GM19452 (cell line): ENCODE results near the gene SLC25A34.

Experiments used
- ATAC-seq: cut with Tn5 transposase; IDR thresholded peaks from one replicate; pipeline ENCODE4 v1.9.1; 2021; ENCODE audit not compliant: unreplicated experiment

Gene SLC25A34

GRCh38 chr1:15712168-15712567 lies 23.9 kb upstream of the SLC25A34 start:
- ATAC-seq = no peak

GRCh38 chr1:15714406-15715136 lies 21.5 kb upstream of the SLC25A34 start:
- ATAC-seq = no peak

- no peak for ATAC-seq
Measured at GRCh38 chr1:15717418-15718125, 18.5 kb upstream of the SLC25A34 start.

GRCh38 chr1:15718199-15718601 lies 17.9 kb upstream of the SLC25A34 start:
- ATAC-seq = no peak

GRCh38 chr1:15719381-15720120 lies 16.5 kb upstream of the SLC25A34 start:
- ATAC-seq = no peak

- ATAC-seq = no peak
Measured at GRCh38 chr1:15720861-15721260, 15.2 kb upstream of the SLC25A34 start.

- no peak for ATAC-seq
Measured at GRCh38 chr1:15722411-15722810, 13.6 kb upstream of the SLC25A34 start.

- no peak for ATAC-seq
Measured at GRCh38 chr1:15722836-15723532, 13.1 kb upstream of the SLC25A34 start.

GRCh38 chr1:15723631-15724246 lies 12.3 kb upstream of the SLC25A34 start:
- ATAC-seq = no peak

- no peak for ATAC-seq
Measured at GRCh38 chr1:15724949-15725880, 10.8 kb upstream of the SLC25A34 start.

GRCh38 chr1:15726508-15726907 lies 9.6 kb upstream of the SLC25A34 start:
- no peak for ATAC-seq

GRCh38 chr1:15727021-15727420 lies 9.0 kb upstream of the SLC25A34 start:
- no peak for ATAC-seq

- ATAC-seq = no peak
Measured at GRCh38 chr1:15727424-15727823, 8.6 kb upstream of the SLC25A34 start.

- ATAC-seq = no peak
Measured at GRCh38 chr1:15727866-15728534, 8.1 kb upstream of the SLC25A34 start.

GRCh38 chr1:15728937-15729657 lies 7.0 kb upstream of the SLC25A34 start:
- ATAC-seq = no peak

- ATAC-seq = no peak
Measured at GRCh38 chr1:15730423-15730822, 5.6 kb upstream of the SLC25A34 start.

- ATAC-seq = no peak
Measured at GRCh38 chr1:15730936-15731335, 5.1 kb upstream of the SLC25A34 start.
